Body of pancreas (tissue), 4 donors: ENCODE measurements around the gene PASK.

Experiments
- CTCF ChIP-seq, 7 experiments: fragments of 450-650 bp in 4 of 7; fragments of 200-600 bp in 3 of 7; sonication (generic) in 3 of 7; IDR thresholded peaks; one replicate each; pipeline ENCODE4 v1.5.1; 2016 to 2019; ENCODE audit warnings: antibody characterized with exemption in 7 of 7
- POLR2A ChIP-seq, 3 donors: fragments of 450-650 bp; IDR thresholded peaks; one replicate each; pipeline ENCODE4 v1.6.1; 2016; ENCODE audit warnings: antibody characterized with exemption in 3 of 3, mild to moderate bottlenecking in 2 of 3

DNA sequence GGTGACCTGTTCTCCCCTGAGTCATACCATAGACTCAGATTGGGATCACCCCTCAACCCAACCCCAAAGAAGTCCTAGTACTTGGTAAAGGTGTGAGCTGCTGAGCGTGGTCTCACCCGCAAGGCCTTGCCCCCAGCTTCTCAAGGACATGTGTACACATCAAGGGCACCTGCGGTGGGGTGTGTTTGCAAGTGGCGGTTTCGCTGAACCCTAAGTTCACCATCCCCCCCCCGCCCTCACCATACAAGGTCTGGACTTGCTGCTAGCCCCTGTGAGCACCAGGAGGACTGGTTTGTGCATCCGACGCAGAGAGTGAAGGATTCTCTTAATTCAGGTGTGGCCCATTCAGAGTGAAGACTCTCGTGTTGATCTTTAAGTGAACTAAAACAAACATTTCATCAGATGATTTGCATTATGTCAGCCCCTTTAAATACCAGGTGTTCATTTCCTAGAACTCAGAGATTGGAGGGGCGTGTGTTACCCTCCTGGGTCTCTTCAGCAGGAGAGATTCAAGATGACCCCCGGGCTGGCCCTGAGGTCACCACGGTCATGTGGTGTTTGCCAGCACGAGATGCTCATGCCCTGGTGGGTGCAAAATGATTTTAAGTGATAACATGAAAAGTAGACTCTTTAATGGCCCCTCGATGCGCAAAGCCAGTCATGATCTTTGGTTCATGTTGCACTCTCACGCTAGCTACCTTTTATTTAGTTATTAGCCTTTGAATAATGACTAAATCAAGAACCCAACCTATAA lies 75.0 kb downstream of the PASK start:
- TF ChIP-seq POLR2A (IDR thresholded peaks at IDR 0.05): no peak
- TF ChIP-seq CTCF (IDR thresholded peaks at IDR 0.05): no peak
